Esophagus muscularis mucosa (tissue), 4 donors: ENCODE measurements around the gene BMP6. TPM values are rescaled to one million over a fixed set of nuclear protein-coding genes. Genes with fewer than 3 reads are reported as not detected.

ENCODE experiments used
- DNase-seq: peaks from one replicate; pipeline ENCODE4 v3.0.0-alpha.2; 2017; ENCODE audit errors: extremely low spot score
- H3K27ac ChIP-seq, 4 donors: fragments of 200-600 bp; sonication (generic); replicated peaks in 1 of 4; 1 replicate in 3 of 4; 2 replicates in 1 of 4; pipeline ENCODE4 v1.5.1; 2016 to 2019; ENCODE audit warnings: mild to moderate bottlenecking in 1 of 4
- H3K27me3 ChIP-seq, 4 donors: fragments of 200-600 bp; sonication (generic); one replicate each; pipeline versions ENCODE4 v1.5.1 to v1.6.0; 2016 to 2019
- H3K36me3 ChIP-seq, 4 donors: fragments of 200-600 bp; sonication (generic); one replicate each; pipeline ENCODE4 v1.5.1; 2016 to 2019
- H3K4me1 ChIP-seq, 4 donors: fragments of 200-600 bp; sonication (generic); one replicate each; pipeline ENCODE4 v1.5.1; 2016 to 2019
- H3K4me3 ChIP-seq, 4 donors: fragments of 200-600 bp; sonication (generic); 1 replicate in 2 of 4; 2 replicates in 2 of 4; pipeline ENCODE4 v1.5.1; 2016 to 2019; ENCODE audit warnings: mild to moderate bottlenecking in 4 of 4, moderate library complexity in 1 of 4
- H3K9me3 ChIP-seq, 4 donors: fragments of 200-600 bp; sonication (generic); 1 replicate in 3 of 4; 2 replicates in 1 of 4; pipeline ENCODE4 v1.5.1; 2016 to 2019
- CTCF ChIP-seq, 3 experiments: fragments of 200-600 bp in 2 of 3; fragments of 450-650 bp in 1 of 3; sonication (generic) in 2 of 3; IDR thresholded peaks; one replicate each; pipeline ENCODE4 v1.5.1; 2017 to 2019; ENCODE audit warnings: antibody characterized with exemption in 3 of 3, mild to moderate bottlenecking in 2 of 3, moderate library complexity in 1 of 3
- EP300 ChIP-seq: sonication (generic); formaldehyde crosslinking; IDR thresholded peaks from one replicate; pipeline ENCODE4 v1.6.1; 2017; ENCODE audit warnings: antibody characterized with exemption
- POLR2A ChIP-seq: fragments of 450-650 bp; IDR thresholded peaks from one replicate; pipeline ENCODE4 v1.6.1; 2017; ENCODE audit warnings: antibody characterized with exemption, moderate library complexity, mild to moderate bottlenecking, low read depth
- POLR2AphosphoS5 ChIP-seq, 2 donors: sonication (generic); formaldehyde crosslinking; IDR thresholded peaks; one replicate each; pipeline ENCODE4 v1.6.1; 2017; ENCODE audit warnings: antibody characterized with exemption in 2 of 2
- WGBS: methylation state at CpG from one replicate; pipeline ENCODE4 v1.1.5; 2018; 5-methylcytosine and 5-hydroxymethylcytosine counted together
- intact Hi-C: fragments of 100-400 bp; cut with DNase I; formaldehyde crosslinking; loops from one replicate; pipeline ENCODE4 v1.15.1; 2023
- total RNA-seq, 4 donors: library from RNA; depleted of rRNA; stranded (reverse); fragments of >200 nt; gene quantifications; one replicate each; pipeline versions ENCODE4 v1.1.0 to v1.2.1, GENCODE V29; 2016

The BMP6 gene
- total RNA-seq, 4 donors from 2014 or later: 5.1 to 10.0 (median 6.9) TPM

- H3K27ac ChIP-seq: no peak overlapping the region
- peaks cover 0 to 8% (median 1%) of the 10 kb centered on the region in 4 donors for H3K4me1 ChIP-seq
- DNase-seq: no peak
- WGBS: 90% methylated on average over 12 of the region's 12 CpGs
- no peak overlapping the region for H3K4me3 ChIP-seq
- no peaks in the 10 kb centered on the region for H3K9me3 ChIP-seq
- intact Hi-C loops: no loop called here
- no peaks in the 10 kb centered on the region for H3K27me3 ChIP-seq
- TF ChIP-seq POLR2AphosphoS5 (IDR thresholded peaks at IDR 0.05) (no peak), CTCF (IDR thresholded peaks at IDR 0.05) (no peak), EP300 (no peak), POLR2A (no peak)
- peaks cover 54 to 97% (median 92%) of the 10 kb centered on the region in 4 donors for H3K36me3 ChIP-seq
These were observed 167.4 kb downstream of the BMP6 start for GRCh38 chr6:7893342-7893741.

- no peak for TF ChIP-seq POLR2AphosphoS5 (IDR thresholded peaks at IDR 0.05)
- no peak for TF ChIP-seq CTCF (IDR thresholded peaks at IDR 0.05)
- TF ChIP-seq EP300: no peak
- no peak for TF ChIP-seq POLR2A
- Histone ChIP-seq H3K27me3 (no peaks in the 10 kb centered on the region), H3K4me3 (no peak overlapping the region), H3K36me3 (peaks cover 54 to 97% (median 92%) of the 10 kb centered on the region in 4 donors), H3K9me3 (no peaks in the 10 kb centered on the region), H3K27ac (no peak overlapping the region), H3K4me1 (peaks cover 0 to 8% (median 1%) of the 10 kb centered on the region in 4 donors)
- intact Hi-C loops: no loop called here
- no peak for DNase-seq
- 87% methylated on average over 12 of the region's 13 CpGs for WGBS
These were observed 168.6 kb downstream of the BMP6 start for GRCh38 chr6:7894262-7895124.

GRCh38 chr6:7895125-7895423, 169.2 kb downstream of the BMP6 start:
- Histone ChIP-seq H3K36me3 (peaks cover 56 to 99% (median 91%) of the 10 kb centered on the region in 4 donors), H3K4me3 (no peak overlapping the region), H3K27me3 (no peaks in the 10 kb centered on the region), H3K9me3 (no peaks in the 10 kb centered on the region), H3K27ac (no peak overlapping the region), H3K4me1 (peaks cover 0 to 8% (median 1%) of the 10 kb centered on the region in 4 donors)
- no peak for DNase-seq
- intact Hi-C loops: no loop called here
- TF ChIP-seq EP300: no peak
- TF ChIP-seq POLR2A: no peak
- TF ChIP-seq POLR2AphosphoS5 (IDR thresholded peaks at IDR 0.05): no peak
- TF ChIP-seq CTCF (IDR thresholded peaks at IDR 0.05): no peak
- 89% methylated on average over 7 of the region's 7 CpGs for WGBS

GRCh38 chr6:7896465-7896987, 170.6 kb downstream of the BMP6 start:
- Histone ChIP-seq H3K4me3 (no peak overlapping the region), H3K9me3 (no peaks in the 10 kb centered on the region), H3K27me3 (no peaks in the 10 kb centered on the region), H3K27ac (no peak overlapping the region), H3K4me1 (peaks cover 0 to 2% (median 0%) of the 10 kb centered on the region in 4 donors), H3K36me3 (peaks cover 62 to 99% (median 94%) of the 10 kb centered on the region in 4 donors)
- no peak for DNase-seq
- TF ChIP-seq POLR2A (no peak), CTCF (IDR thresholded peaks at IDR 0.05) (no peak), EP300 (no peak), POLR2AphosphoS5 (IDR thresholded peaks at IDR 0.05) (no peak)
- intact Hi-C loops: no loop called here
- 94% methylated on average over 6 of the region's 6 CpGs for WGBS
